ENCODE results near the gene HEATR5A. TPM values are rescaled to one million over a fixed set of nuclear protein-coding genes. Genes with fewer than 3 reads are reported as not detected.
A peak's percentile ranks its signal among the peaks of the same experiment; 100 is the strongest.

HEATR5A gene
- total and polyA plus RNA-seq, 2 of the 13 experiments (the other 11 are each of a cell fraction or from before 2014, with no cell fraction given) = 36.4 to 105 TPM

DNA sequence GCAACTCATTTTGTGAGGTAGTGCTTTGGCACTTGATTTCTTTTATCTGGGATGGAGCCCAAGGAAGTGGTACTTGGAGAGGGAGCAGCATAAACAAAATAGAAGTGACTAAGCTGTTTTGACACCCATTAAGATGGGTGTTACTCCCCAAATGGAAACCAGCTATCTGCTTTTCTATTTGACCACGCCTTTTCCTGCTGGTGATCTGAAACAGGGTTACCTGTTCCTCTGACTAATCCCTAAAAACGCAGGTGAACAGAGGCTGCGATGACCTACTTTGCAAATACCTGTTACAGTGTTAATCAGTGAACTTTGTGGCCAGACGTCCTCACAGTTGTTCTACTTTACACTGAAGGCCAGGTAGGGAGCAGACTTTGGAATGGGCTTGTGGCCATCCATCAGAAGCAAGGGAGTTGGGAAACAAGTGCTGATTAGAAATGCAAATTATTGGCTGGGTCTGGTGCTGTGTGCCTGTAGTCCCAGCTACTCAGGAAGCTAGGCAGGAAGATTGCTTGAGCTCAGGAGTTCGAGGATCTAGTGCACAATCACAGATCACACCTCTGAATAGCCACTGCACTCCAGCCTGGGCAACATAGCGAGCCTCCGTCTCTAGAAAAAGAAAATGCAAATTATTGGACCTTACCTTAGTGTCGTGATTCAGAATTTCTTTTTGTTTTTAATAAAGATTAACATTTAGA is 154.5 kb downstream of the HEATR5A start (continued):
- peak; percentile 59 for TF ChIP-seq NFYB (CRISPR knock-in tag; IDR thresholded peaks at IDR 0.05)
- peak; percentile 84; the same call in 1 of the 2 replicates for TF ChIP-seq ZNF34 (CRISPR knock-in tag; IDR thresholded peaks at IDR 0.05; ENCODE audit: borderline replicate concordance)
- TF ChIP-seq TSC22D2 (CRISPR knock-in tag; IDR thresholded peaks at IDR 0.05; ENCODE audit: borderline replicate concordance) = peak; percentile 53; the same call in 1 of the 2 replicates
- peak; percentile 75; the same call in 1 of the 2 replicates for TF ChIP-seq CEBPB (IDR thresholded peaks at IDR 0.05; ENCODE audit: borderline replicate concordance, low read depth, low read length)
- TF ChIP-seq ZNF263 (CRISPR knock-in tag; IDR thresholded peaks at IDR 0.05) = no peak
- TF ChIP-seq, protein P1, sequence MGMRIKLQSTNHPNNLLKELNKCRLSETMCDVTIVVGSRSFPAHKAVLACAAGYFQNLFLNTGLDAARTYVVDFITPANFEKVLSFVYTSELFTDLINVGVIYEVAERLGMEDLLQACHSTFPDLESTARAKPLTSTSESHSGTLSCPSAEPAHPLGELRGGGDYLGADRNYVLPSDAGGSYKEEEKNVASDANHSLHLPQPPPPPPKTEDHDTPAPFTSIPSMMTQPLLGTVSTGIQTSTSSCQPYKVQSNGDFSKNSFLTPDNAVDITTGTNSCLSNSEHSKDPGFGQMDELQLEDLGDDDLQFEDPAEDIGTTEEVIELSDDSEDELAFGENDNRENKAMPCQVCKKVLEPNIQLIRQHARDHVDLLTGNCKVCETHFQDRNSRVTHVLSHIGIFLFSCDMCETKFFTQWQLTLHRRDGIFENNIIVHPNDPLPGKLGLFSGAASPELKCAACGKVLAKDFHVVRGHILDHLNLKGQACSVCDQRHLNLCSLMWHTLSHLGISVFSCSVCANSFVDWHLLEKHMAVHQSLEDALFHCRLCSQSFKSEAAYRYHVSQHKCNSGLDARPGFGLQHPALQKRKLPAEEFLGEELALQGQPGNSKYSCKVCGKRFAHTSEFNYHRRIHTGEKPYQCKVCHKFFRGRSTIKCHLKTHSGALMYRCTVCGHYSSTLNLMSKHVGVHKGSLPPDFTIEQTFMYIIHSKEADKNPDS (CRISPR knock-in tag; IDR thresholded peaks at IDR 0.05) = peak; percentile 82; the same call in 1 of the 2 replicates
- peak; percentile 97; the same call in 1 of the 2 replicates for TF ChIP-seq GTF3A (CRISPR knock-in tag; conservative IDR thresholded peaks at IDR 0.05)
- peak; percentile 83; the same call in 1 of the 2 replicates for TF ChIP-seq ZNF788 (CRISPR knock-in tag; IDR thresholded peaks at IDR 0.05; ENCODE audit: borderline replicate concordance)
- peak; percentile 84; the same call in 1 of the 2 replicates for TF ChIP-seq SAFB2 (CRISPR knock-in tag; IDR thresholded peaks at IDR 0.05; ENCODE audit: borderline replicate concordance, low read depth)
- TF ChIP-seq KLF9 (CRISPR knock-in tag; IDR thresholded peaks at IDR 0.05; ENCODE audit: low read depth) = peak; percentile 61
- TF ChIP-seq, protein P2, sequence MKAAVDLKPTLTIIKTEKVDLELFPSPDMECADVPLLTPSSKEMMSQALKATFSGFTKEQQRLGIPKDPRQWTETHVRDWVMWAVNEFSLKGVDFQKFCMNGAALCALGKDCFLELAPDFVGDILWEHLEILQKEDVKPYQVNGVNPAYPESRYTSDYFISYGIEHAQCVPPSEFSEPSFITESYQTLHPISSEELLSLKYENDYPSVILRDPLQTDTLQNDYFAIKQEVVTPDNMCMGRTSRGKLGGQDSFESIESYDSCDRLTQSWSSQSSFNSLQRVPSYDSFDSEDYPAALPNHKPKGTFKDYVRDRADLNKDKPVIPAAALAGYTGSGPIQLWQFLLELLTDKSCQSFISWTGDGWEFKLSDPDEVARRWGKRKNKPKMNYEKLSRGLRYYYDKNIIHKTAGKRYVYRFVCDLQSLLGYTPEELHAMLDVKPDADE (CRISPR knock-in tag; IDR thresholded peaks at IDR 0.05) = no peak
- peak; percentile 70 for TF ChIP-seq TOPORS (CRISPR knock-in tag; IDR thresholded peaks at IDR 0.05)
- TF ChIP-seq ZNF326 (CRISPR knock-in tag; IDR thresholded peaks at IDR 0.05; ENCODE audit: borderline replicate concordance) = 0 out of 2 replicates have a peak, but pooled peaks have one; percentile 28
- TF ChIP-seq, protein P3, sequence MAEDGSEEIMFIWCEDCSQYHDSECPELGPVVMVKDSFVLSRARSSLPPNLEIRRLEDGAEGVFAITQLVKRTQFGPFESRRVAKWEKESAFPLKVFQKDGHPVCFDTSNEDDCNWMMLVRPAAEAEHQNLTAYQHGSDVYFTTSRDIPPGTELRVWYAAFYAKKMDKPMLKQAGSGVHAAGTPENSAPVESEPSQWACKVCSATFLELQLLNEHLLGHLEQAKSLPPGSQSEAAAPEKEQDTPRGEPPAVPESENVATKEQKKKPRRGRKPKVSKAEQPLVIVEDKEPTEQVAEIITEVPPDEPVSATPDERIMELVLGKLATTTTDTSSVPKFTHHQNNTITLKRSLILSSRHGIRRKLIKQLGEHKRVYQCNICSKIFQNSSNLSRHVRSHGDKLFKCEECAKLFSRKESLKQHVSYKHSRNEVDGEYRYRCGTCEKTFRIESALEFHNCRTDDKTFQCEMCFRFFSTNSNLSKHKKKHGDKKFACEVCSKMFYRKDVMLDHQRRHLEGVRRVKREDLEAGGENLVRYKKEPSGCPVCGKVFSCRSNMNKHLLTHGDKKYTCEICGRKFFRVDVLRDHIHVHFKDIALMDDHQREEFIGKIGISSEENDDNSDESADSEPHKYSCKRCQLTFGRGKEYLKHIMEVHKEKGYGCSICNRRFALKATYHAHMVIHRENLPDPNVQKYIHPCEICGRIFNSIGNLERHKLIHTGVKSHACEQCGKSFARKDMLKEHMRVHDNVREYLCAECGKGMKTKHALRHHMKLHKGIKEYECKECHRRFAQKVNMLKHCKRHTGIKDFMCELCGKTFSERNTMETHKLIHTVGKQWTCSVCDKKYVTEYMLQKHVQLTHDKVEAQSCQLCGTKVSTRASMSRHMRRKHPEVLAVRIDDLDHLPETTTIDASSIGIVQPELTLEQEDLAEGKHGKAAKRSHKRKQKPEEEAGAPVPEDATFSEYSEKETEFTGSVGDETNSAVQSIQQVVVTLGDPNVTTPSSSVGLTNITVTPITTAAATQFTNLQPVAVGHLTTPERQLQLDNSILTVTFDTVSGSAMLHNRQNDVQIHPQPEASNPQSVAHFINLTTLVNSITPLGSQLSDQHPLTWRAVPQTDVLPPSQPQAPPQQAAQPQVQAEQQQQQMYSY (CRISPR knock-in tag; IDR thresholded peaks at IDR 0.05) = no peak
- no peak for TF ChIP-seq U2AF2 (IDR thresholded peaks at IDR 0.05; ENCODE audit: low read depth, low read length)
- 0 out of 2 replicates have a peak, but pooled peaks have one; percentile 55 for TF ChIP-seq YEATS2 (CRISPR knock-in tag; IDR thresholded peaks at IDR 0.05; ENCODE audit: borderline replicate concordance)
- TF ChIP-seq KLF16 (CRISPR knock-in tag; IDR thresholded peaks at IDR 0.05) = peak in 1 of 2 experiments; percentile 59; a peak in 1 of 4 replicates
